Mesenchymal stem cell (in vitro differentiated cells and primary cell): ENCODE results near the gene MRPS7.
A peak's percentile ranks its signal among the peaks of the same experiment; 100 is the strongest.

Experiments
- DNase-seq: peaks from one replicate; pipeline ENCODE4 v3.0.0-alpha.2; 2013
- H2AFZ ChIP-seq: one replicate; pipeline ENCODE4 v1.6.1; 2013; ENCODE audit warnings: low read depth, mild to moderate bottlenecking, control low read depth, inconsistent platforms, low read length, moderate library complexity
- H2AK5ac ChIP-seq: 2 replicates; pipeline ENCODE4 v1.6.1; 2013; ENCODE audit warnings: low read length, moderate library complexity, mild to moderate bottlenecking, inconsistent platforms; ENCODE audit not compliant: severe bottlenecking
- H2BK120ac ChIP-seq: one replicate; pipeline ENCODE4 v1.6.1; 2013; ENCODE audit warnings: low read depth, mild to moderate bottlenecking, inconsistent platforms, low read length, moderate library complexity
- H2BK12ac ChIP-seq, 2 experiments: one replicate each; pipeline ENCODE4 v1.6.1; 2013; ENCODE audit warnings: inconsistent platforms in 2 of 2, low read length in 2 of 2, mild to moderate bottlenecking in 2 of 2, moderate library complexity in 2 of 2, control low read depth in 1 of 2
- H2BK15ac ChIP-seq: one replicate; pipeline ENCODE4 v1.6.1; 2013; ENCODE audit warnings: mild to moderate bottlenecking, low read depth, inconsistent platforms; ENCODE audit not compliant: poor library complexity, severe bottlenecking
- H2BK5ac ChIP-seq: 2 replicates; pipeline ENCODE4 v1.6.1; 2013; ENCODE audit warnings: low read depth, mild to moderate bottlenecking, low read length, control low read depth, inconsistent platforms; ENCODE audit not compliant: poor library complexity, severe bottlenecking
- H3K14ac ChIP-seq, 2 experiments: one replicate each; pipeline ENCODE4 v1.6.1; 2013; ENCODE audit warnings: inconsistent platforms in 2 of 2, low read length in 2 of 2, control low read depth in 1 of 2, mild to moderate bottlenecking in 1 of 2, moderate library complexity in 1 of 2
- H3K18ac ChIP-seq, 2 experiments: one replicate each; pipeline ENCODE4 v1.6.1; 2013; ENCODE audit warnings: inconsistent platforms in 2 of 2, low read length in 2 of 2, control low read depth in 1 of 2, low read depth in 1 of 2, mild to moderate bottlenecking in 1 of 2
- H3K23ac ChIP-seq, 2 experiments: one replicate each; pipeline ENCODE4 v1.6.1; 2013; ENCODE audit warnings: inconsistent platforms in 2 of 2, low read length in 2 of 2, mild to moderate bottlenecking in 2 of 2, moderate library complexity in 2 of 2, control low read depth in 1 of 2
- H3K27ac ChIP-seq: 2 replicates; pipeline ENCODE4 v1.5.1; 2013; ENCODE audit warnings: mild to moderate bottlenecking, moderate library complexity, low read length, control low read depth, inconsistent platforms; ENCODE audit not compliant: poor library complexity, severe bottlenecking
- H3K27me3 ChIP-seq, 2 experiments: 2 replicates each; pipeline versions ENCODE4 v1.6.1 to v1.7.0; 2013; ENCODE audit warnings: low read length in 2 of 2, mild to moderate bottlenecking in 2 of 2, moderate library complexity in 2 of 2, control low read depth in 1 of 2, inconsistent platforms in 1 of 2; ENCODE audit not compliant: control insufficient read depth in 1 of 2, insufficient read depth in 1 of 2
- H3K36me3 ChIP-seq, 2 experiments: 2 replicates each; pipeline versions ENCODE4 v1.6.1 to v1.7.0; 2013; ENCODE audit warnings: low read length in 2 of 2, control low read depth in 1 of 2, inconsistent platforms in 1 of 2, low read depth in 1 of 2, mild to moderate bottlenecking in 1 of 2; ENCODE audit not compliant: insufficient read depth in 2 of 2, control insufficient read depth in 1 of 2
- H3K4ac ChIP-seq, 2 experiments: one replicate each; pipeline ENCODE4 v1.6.1; 2013; ENCODE audit warnings: inconsistent platforms in 2 of 2, low read length in 2 of 2, mild to moderate bottlenecking in 2 of 2, moderate library complexity in 2 of 2, control low read depth in 1 of 2, low read depth in 1 of 2
- H3K4me1 ChIP-seq: 2 replicates; pipeline ENCODE4 v1.6.1; 2013; ENCODE audit warnings: low read depth, low read length, control low read depth; ENCODE audit not compliant: control insufficient read depth, insufficient read depth
- H3K4me2 ChIP-seq: 2 replicates; pipeline ENCODE4 v1.6.1; 2013; ENCODE audit warnings: low read length, mild to moderate bottlenecking, inconsistent platforms; ENCODE audit not compliant: poor library complexity, severe bottlenecking
- H3K4me3 ChIP-seq, 2 experiments: 2 replicates each; pipeline versions ENCODE4 v1.5.1 to v1.7.0; 2013; ENCODE audit warnings: low read length in 2 of 2, mild to moderate bottlenecking in 2 of 2, control low read depth in 1 of 2, low read depth in 1 of 2; ENCODE audit not compliant: insufficient read depth in 1 of 2
- H3K79me1 ChIP-seq: replicated peaks from 2 replicates; pipeline ENCODE4 v1.6.1; 2013; ENCODE audit warnings: mild to moderate bottlenecking, control low read depth, low read length, inconsistent platforms; ENCODE audit not compliant: poor library complexity, severe bottlenecking
- H3K9ac ChIP-seq: 2 replicates; pipeline ENCODE4 v1.7.0; 2013; ENCODE audit warnings: mild to moderate bottlenecking, low read length, moderate library complexity
- H3K9me3 ChIP-seq: 2 replicates; pipeline ENCODE4 v1.7.0; 2013; ENCODE audit warnings: mild to moderate bottlenecking, low read length; ENCODE audit not compliant: control insufficient read depth
- H4K8ac ChIP-seq: one replicate; pipeline ENCODE4 v1.6.1; 2013; ENCODE audit warnings: inconsistent platforms, mild to moderate bottlenecking, low read length, moderate library complexity
- H4K91ac ChIP-seq: one replicate; pipeline ENCODE4 v1.6.1; 2013; ENCODE audit warnings: mild to moderate bottlenecking, low read length, inconsistent platforms
- WGBS: methylation state at CpG from one replicate; pipeline ENCODE4 v1.1.7; 2013; ENCODE audit warnings: mixed read lengths; 5-methylcytosine and 5-hydroxymethylcytosine counted together

Gene MRPS7

GRCh38 chr17:75238684-75239191 lies 22.9 kb upstream of the MRPS7 start:
- Histone ChIP-seq H3K4me3 (no peak overlapping the region), H3K36me3 (peaks cover 87 to 94% of the 10 kb centered on the region in 2 experiments), H3K9ac (no peak overlapping the region), H3K9me3 (no peaks in the 10 kb centered on the region), H2AFZ (no peak overlapping the region), H3K18ac (no peak overlapping the region), H3K4me1 (no peaks in the 10 kb centered on the region), H3K14ac (no peak overlapping the region), H3K27me3 (no peaks in the 10 kb centered on the region), H3K4me2 (no peak overlapping the region), H2BK15ac (no peak overlapping the region), H2BK120ac (no peak overlapping the region), H3K23ac (no peak overlapping the region), H4K8ac (no peak overlapping the region), H2BK12ac (no peak overlapping the region), H3K4ac (no peak overlapping the region), H2BK5ac (no peak overlapping the region), H3K79me1 (peaks cover 12% of the 10 kb centered on the region), H3K27ac (no peak overlapping the region), H4K91ac (no peak overlapping the region), H2AK5ac (no peak overlapping the region)
- peak; percentile 67 for DNase-seq
- 73% methylated on average over 13 of the region's 13 CpGs for WGBS

- no peaks in the 10 kb centered on the region for H3K9me3 ChIP-seq
- H3K14ac ChIP-seq: no peak overlapping the region
- no peak overlapping the region for H3K9ac ChIP-seq
- H2BK15ac ChIP-seq: no peak overlapping the region
- H2BK12ac ChIP-seq: no peak overlapping the region
- no peak overlapping the region for H2BK120ac ChIP-seq
- no peak overlapping the region for H4K8ac ChIP-seq
- H3K4me2 ChIP-seq: no peak overlapping the region
- no peaks in the 10 kb centered on the region for H3K27me3 ChIP-seq
- 94% methylated on average over 9 of the region's 12 CpGs for WGBS
- H3K79me1 ChIP-seq: peaks cover 14% of the 10 kb centered on the region
- no peak overlapping the region for H4K91ac ChIP-seq
- no peak overlapping the region for H2AFZ ChIP-seq
- no peak overlapping the region for H3K4ac ChIP-seq
- no peak overlapping the region for H3K23ac ChIP-seq
- peaks cover 92 to 97% of the 10 kb centered on the region in 2 experiments for H3K36me3 ChIP-seq
- no peak overlapping the region for H2AK5ac ChIP-seq
- DNase-seq: no peak
- H2BK5ac ChIP-seq: no peak overlapping the region
- no peaks in the 10 kb centered on the region for H3K4me1 ChIP-seq
- no peak overlapping the region for H3K18ac ChIP-seq
- H3K27ac ChIP-seq: no peak overlapping the region
- no peak overlapping the region for H3K4me3 ChIP-seq
Measured at GRCh38 chr17:75239214-75239613, 22.5 kb upstream of the MRPS7 start.

GRCh38 chr17:75239778-75240393 lies 21.8 kb upstream of the MRPS7 start:
- no peak overlapping the region for H3K18ac ChIP-seq
- WGBS: 97% methylated on average over 23 of the region's 23 CpGs
- H3K27ac ChIP-seq: no peak overlapping the region
- H2AFZ ChIP-seq: no peak overlapping the region
- H2BK12ac ChIP-seq: no peak overlapping the region
- no peak overlapping the region for H2BK15ac ChIP-seq
- no peak overlapping the region for H3K23ac ChIP-seq
- H3K4me1 ChIP-seq: no peaks in the 10 kb centered on the region
- no peak overlapping the region for H3K4ac ChIP-seq
- H4K8ac ChIP-seq: peak overlapping the region; percentile 21
- H4K91ac ChIP-seq: no peak overlapping the region
- H3K14ac ChIP-seq: no peak overlapping the region
- H3K79me1 ChIP-seq: peaks cover 16% of the 10 kb centered on the region
- H2AK5ac ChIP-seq: no peak overlapping the region
- no peak overlapping the region for H2BK120ac ChIP-seq
- DNase-seq: no peak
- no peak overlapping the region for H3K4me3 ChIP-seq
- H3K4me2 ChIP-seq: no peak overlapping the region
- H3K27me3 ChIP-seq: no peaks in the 10 kb centered on the region
- peak overlapping the region; percentile 65 for H3K9ac ChIP-seq
- peaks cover 94 to 97% of the 10 kb centered on the region in 2 experiments for H3K36me3 ChIP-seq
- no peaks in the 10 kb centered on the region for H3K9me3 ChIP-seq
- H2BK5ac ChIP-seq: no peak overlapping the region

GRCh38 chr17:75240394-75241142 lies 21.1 kb upstream of the MRPS7 start:
- no peaks in the 10 kb centered on the region for H3K27me3 ChIP-seq
- H3K4me1 ChIP-seq: no peaks in the 10 kb centered on the region
- H3K9me3 ChIP-seq: no peaks in the 10 kb centered on the region
- H3K4me2 ChIP-seq: no peak overlapping the region
- no peak overlapping the region for H3K4ac ChIP-seq
- peak overlapping the region in 1 of 2 experiments; percentile 57 for H3K4me3 ChIP-seq
- H3K36me3 ChIP-seq: peaks cover 95 to 97% of the 10 kb centered on the region in 2 experiments
- H4K8ac ChIP-seq: peak overlapping the region; percentile 21
- no peak overlapping the region for H2AK5ac ChIP-seq
- DNase-seq: peak; percentile 48
- no peak overlapping the region for H3K18ac ChIP-seq
- no peak overlapping the region for H2AFZ ChIP-seq
- 72% methylated on average over 22 of the region's 23 CpGs for WGBS
- H2BK5ac ChIP-seq: no peak overlapping the region
- H3K14ac ChIP-seq: no peak overlapping the region
- peaks cover 18% of the 10 kb centered on the region for H3K79me1 ChIP-seq
- no peak overlapping the region for H3K23ac ChIP-seq
- H2BK120ac ChIP-seq: no peak overlapping the region
- H3K27ac ChIP-seq: no peak overlapping the region
- peak overlapping the region; percentile 65 for H3K9ac ChIP-seq
- H2BK15ac ChIP-seq: peak overlapping the region; percentile 45
- no peak overlapping the region for H2BK12ac ChIP-seq
- no peak overlapping the region for H4K91ac ChIP-seq
